Thoracic aorta (tissue), 2 donors: Measurements from ENCODE around the gene RAB40C. TPM values are rescaled to one million over a fixed set of nuclear protein-coding genes. Genes with fewer than 3 reads are reported as not detected.

Experiments used
- ATAC-seq: fragments of 150-250 bp; one replicate; pipeline ENCODE4 v1.8.0; 2017; ENCODE audit warnings: low read depth; ENCODE audit not compliant: insufficient number of reproducible peaks, low FRiP score
- DNase-seq: peaks from one replicate; pipeline ENCODE4 v3.0.0-alpha.2; 2020; ENCODE audit warnings: low spot score
- H3K27ac ChIP-seq, 2 donors: fragments of 200-600 bp; sonication (generic); 1 replicate in 1 of 2; 2 replicates in 1 of 2; pipeline ENCODE4 v1.5.1; 2016; ENCODE audit warnings: mild to moderate bottlenecking in 2 of 2, moderate library complexity in 2 of 2
- H3K27me3 ChIP-seq: fragments of 200-600 bp; sonication (generic); replicated peaks from 2 replicates; pipeline ENCODE4 v1.6.0; 2016; ENCODE audit warnings: mild to moderate bottlenecking; ENCODE audit not compliant: insufficient read depth
- H3K36me3 ChIP-seq: fragments of 200-600 bp; sonication (generic); one replicate; pipeline ENCODE4 v1.5.1; 2016
- H3K4me1 ChIP-seq, 2 donors: fragments of 200-600 bp; sonication (generic); 1 replicate in 1 of 2; 2 replicates in 1 of 2; pipeline versions ENCODE4 v1.5.1 to v1.6.0; 2016; ENCODE audit warnings: low read depth in 2 of 2, mild to moderate bottlenecking in 1 of 2; ENCODE audit not compliant: control insufficient read depth in 1 of 2
- H3K4me3 ChIP-seq: fragments of 200-600 bp; sonication (generic); 2 replicates; pipeline ENCODE4 v1.5.1; 2016; ENCODE audit warnings: mild to moderate bottlenecking
- H3K9me3 ChIP-seq: fragments of 200-600 bp; sonication (generic); 2 replicates; pipeline ENCODE4 v1.5.1; 2016
- CTCF ChIP-seq: fragments of 200-600 bp; sonication (generic); IDR thresholded peaks from one replicate; pipeline ENCODE4 v1.5.1; 2019; ENCODE audit warnings: antibody characterized with exemption
- total RNA-seq, 2 donors: library from RNA; depleted of rRNA; stranded (reverse); fragments of >200 nt; gene quantifications; one replicate each; pipeline versions ENCODE4 v1.1.0 to v1.2.3, GENCODE V29; 2016

RAB40C gene
- total RNA-seq, 2 donors from 2014 or later: 19.0 to 25.9 TPM

GRCh38 chr16:627454-628239 is 37.8 kb downstream of the RAB40C start:
- H3K4me1 ChIP-seq: peaks cover 0 to 6% of the 10 kb centered on the region in 2 donors
- no peak overlapping the region for H3K4me3 ChIP-seq
- ATAC-seq (no peak), DNase-seq (no peak)
- TF ChIP-seq CTCF: no peak
- peaks cover 15% of the 10 kb centered on the region for H3K36me3 ChIP-seq
- no peaks in the 10 kb centered on the region for H3K9me3 ChIP-seq
- H3K27ac ChIP-seq: no peak overlapping the region
- H3K27me3 ChIP-seq: no peaks in the 10 kb centered on the region

GRCh38 chr16:628321-629061 is 38.6 kb downstream of the RAB40C start:
- Histone ChIP-seq H3K36me3 (peaks cover 15% of the 10 kb centered on the region), H3K27me3 (no peaks in the 10 kb centered on the region), H3K4me1 (peaks cover 0 to 6% of the 10 kb centered on the region in 2 donors), H3K4me3 (no peak overlapping the region), H3K27ac (no peak overlapping the region), H3K9me3 (no peaks in the 10 kb centered on the region)
- DNase-seq (no peak), ATAC-seq (no peak)
- no peak for TF ChIP-seq CTCF

GRCh38 chr16:629185-629832 is 39.4 kb downstream of the RAB40C start:
- Histone ChIP-seq H3K4me1 (peaks cover 0 to 6% of the 10 kb centered on the region in 2 donors), H3K36me3 (peaks cover 15% of the 10 kb centered on the region), H3K27ac (no peak overlapping the region), H3K27me3 (no peaks in the 10 kb centered on the region), H3K9me3 (no peaks in the 10 kb centered on the region), H3K4me3 (no peak overlapping the region)
- DNase-seq: no peak
- no peak for ATAC-seq
- TF ChIP-seq CTCF: no peak

GRCh38 chr16:629833-630248 is 40.0 kb downstream of the RAB40C start:
- no peaks in the 10 kb centered on the region for H3K27me3 ChIP-seq
- no peaks in the 10 kb centered on the region for H3K9me3 ChIP-seq
- no peak for TF ChIP-seq CTCF
- DNase-seq (no peak), ATAC-seq (no peak)
- H3K4me1 ChIP-seq: peaks cover 2 to 11% of the 10 kb centered on the region in 2 donors
- H3K27ac ChIP-seq: no peak overlapping the region
- peaks cover 15% of the 10 kb centered on the region for H3K36me3 ChIP-seq
- no peak overlapping the region for H3K4me3 ChIP-seq

DNA sequence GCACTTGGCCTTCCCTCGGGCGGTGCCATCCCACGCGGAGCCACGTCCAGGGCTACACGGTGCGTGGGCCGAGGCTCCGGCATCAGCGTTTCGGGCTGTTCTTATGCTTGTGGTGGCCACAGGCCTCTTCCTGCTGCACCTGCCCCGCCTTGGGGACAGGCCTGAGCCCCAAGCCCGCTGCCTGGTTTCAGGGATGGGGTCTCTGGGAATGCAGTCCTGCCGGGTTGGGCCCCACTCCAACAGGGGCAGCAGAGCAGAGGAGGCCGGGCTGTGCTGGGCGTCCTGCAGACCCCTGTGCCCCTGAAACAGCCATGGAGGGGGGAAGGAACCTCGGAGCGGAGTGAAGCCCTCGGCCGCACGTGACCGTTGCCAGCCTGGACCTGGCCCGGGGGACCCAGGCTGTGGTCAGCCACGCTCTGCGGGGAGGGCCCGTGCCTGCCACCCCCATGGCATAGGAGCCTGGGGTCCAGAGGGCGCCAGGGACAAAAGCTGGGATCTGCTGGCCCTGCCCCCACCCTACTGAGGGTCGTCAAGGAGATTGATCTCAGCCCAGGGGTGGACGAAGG is 40.5 kb downstream of the RAB40C start:
- DNase-seq (no peak), ATAC-seq (no peak)
- no peak overlapping the region for H3K27ac ChIP-seq

More for the DNA sequence above, 40.5 kb downstream of the RAB40C start:
- no peak for TF ChIP-seq CTCF
- Histone ChIP-seq H3K27me3 (no peaks in the 10 kb centered on the region), H3K4me1 (peaks cover 7 to 16% of the 10 kb centered on the region in 2 donors), H3K9me3 (no peaks in the 10 kb centered on the region), H3K4me3 (no peak overlapping the region), H3K36me3 (peaks cover 15% of the 10 kb centered on the region)
